Measurements from ENCODE around the gene ADIPOQ. TPM values are rescaled to one million over a fixed set of nuclear protein-coding genes. Genes with fewer than 3 reads are reported as not detected.

The ADIPOQ gene
- total and polyA plus RNA-seq, 2 of the 13 experiments (the other 11 are each of a cell fraction or from before 2014, with no cell fraction given), result not detected

DNA sequence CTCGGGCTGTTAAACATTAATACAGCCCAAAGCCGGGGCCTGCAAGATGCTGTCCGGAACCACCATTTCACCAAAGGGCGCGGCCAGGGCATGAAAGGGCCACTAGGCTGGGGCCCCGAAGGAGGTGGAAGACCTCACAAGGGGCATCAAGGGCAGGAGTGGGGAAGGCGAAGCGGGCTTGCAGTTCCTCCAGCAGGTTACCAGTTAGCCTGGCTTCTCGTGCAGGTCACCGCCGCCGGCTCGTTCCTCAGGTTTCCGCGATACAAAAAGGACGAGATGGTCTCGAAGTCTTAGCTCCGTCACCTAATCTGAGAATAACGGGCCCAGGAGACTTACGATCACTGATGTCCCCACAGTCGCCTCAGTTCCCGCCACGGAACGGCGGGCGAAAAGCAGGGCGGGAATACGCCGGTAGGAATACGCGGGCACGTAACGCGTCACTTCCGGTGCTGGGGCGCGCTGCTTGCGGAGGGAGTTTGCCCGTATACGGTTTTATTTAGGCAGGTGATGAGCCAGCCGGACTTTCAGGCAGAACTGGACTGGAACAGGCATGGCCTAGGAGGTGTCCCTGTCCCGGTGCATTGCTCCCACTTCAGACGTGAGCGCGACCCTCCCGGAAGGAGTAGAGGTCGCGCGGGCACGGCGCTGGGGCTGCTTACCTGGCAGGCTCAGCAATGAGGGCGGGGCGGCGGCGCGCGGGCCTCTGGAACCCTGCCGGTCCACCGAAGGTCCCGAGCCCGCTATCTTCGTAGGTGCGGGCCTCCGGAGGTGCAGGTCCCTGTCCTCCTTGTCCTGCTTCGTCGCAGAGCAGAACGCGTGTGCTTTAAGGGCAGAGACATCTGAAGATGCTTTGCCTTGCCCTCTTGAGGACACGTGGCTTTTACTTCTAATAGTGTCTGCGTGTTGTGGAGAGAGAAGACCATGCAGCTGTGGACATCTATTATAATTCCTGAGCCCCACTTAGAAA, 36.1 kb upstream of the ADIPOQ start, which contains the start of gene RFC4 (continued):
- TF ChIP-seq ZNF318 (CRISPR knock-in tag; IDR thresholded peaks at IDR 0.05) (0 out of 2 replicates have a peak, but pooled peaks have one; percentile 51), HDAC1 (CRISPR knock-in tag; IDR thresholded peaks at IDR 0.05) (peak; percentile 81), NRL (CRISPR knock-in tag; IDR thresholded peaks at IDR 0.05; ENCODE audit: borderline replicate concordance) (peak; percentile 71), HINFP (CRISPR knock-in tag; IDR thresholded peaks at IDR 0.05; ENCODE audit: low read depth) (peak; percentile 49; the same call in 1 of the 2 replicates), ZNF788 (CRISPR knock-in tag; IDR thresholded peaks at IDR 0.05; ENCODE audit: borderline replicate concordance) (peak; percentile 89), ZNF296 (CRISPR knock-in tag; conservative IDR thresholded peaks at IDR 0.05) (no peak), SMAD3 (CRISPR knock-in tag; IDR thresholded peaks at IDR 0.05) (no peak), TBP (CRISPR knock-in tag; IDR thresholded peaks at IDR 0.05) (no peak), ZSCAN5A (CRISPR knock-in tag; IDR thresholded peaks at IDR 0.05; ENCODE audit: borderline replicate concordance) (0 out of 2 replicates have a peak, but pooled peaks have one; percentile 30), TEAD2 (CRISPR knock-in tag; IDR thresholded peaks at IDR 0.05) (0 out of 2 replicates have a peak, but pooled peaks have one; percentile 79), THAP7 (CRISPR knock-in tag; IDR thresholded peaks at IDR 0.05) (peak; percentile 85), POLR2A (IDR thresholded peaks at IDR 0.05; ENCODE audit: insufficient read depth in 1 of 2, low read depth in 2 of 2, low read length in 2 of 2) (peak; percentile 83 to 91)
- TF ChIP-seq, protein P1, sequence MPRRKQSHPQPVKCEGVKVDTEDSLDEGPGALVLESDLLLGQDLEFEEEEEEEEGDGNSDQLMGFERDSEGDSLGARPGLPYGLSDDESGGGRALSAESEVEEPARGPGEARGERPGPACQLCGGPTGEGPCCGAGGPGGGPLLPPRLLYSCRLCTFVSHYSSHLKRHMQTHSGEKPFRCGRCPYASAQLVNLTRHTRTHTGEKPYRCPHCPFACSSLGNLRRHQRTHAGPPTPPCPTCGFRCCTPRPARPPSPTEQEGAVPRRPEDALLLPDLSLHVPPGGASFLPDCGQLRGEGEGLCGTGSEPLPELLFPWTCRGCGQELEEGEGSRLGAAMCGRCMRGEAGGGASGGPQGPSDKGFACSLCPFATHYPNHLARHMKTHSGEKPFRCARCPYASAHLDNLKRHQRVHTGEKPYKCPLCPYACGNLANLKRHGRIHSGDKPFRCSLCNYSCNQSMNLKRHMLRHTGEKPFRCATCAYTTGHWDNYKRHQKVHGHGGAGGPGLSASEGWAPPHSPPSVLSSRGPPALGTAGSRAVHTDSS (CRISPR knock-in tag; conservative IDR thresholded peaks at IDR 0.05), result peak; percentile 69; the same call in 1 of the 2 replicates
